HCT116 (cell line): ENCODE data around the gene STIM1. TPM values are rescaled to one million over a fixed set of nuclear protein-coding genes. Genes with fewer than 3 reads are reported as not detected.

ENCODE experiments used
- ATAC-seq: fragments of 200-7000 bp; cut with Tn5 transposase; 2 replicates; pipeline ENCODE4 v1.9.1; 2020; ENCODE audit warnings: mild to moderate bottlenecking, moderate library complexity
- BruUV-seq: library from RNA; stranded (reverse); fragments of 400-500 nt; replicated peaks from 2 replicates; lab custom pipeline; 2021; lab: Mats Ljungman, UMichigan
- CTCF ChIA-PET: fragments of 300-600 bp; sonication (Branson Sonifier 250); formaldehyde crosslinking; loops from one replicate; lab custom pipeline; 2021; ENCODE audit warnings: antibody characterized with exemption; lab: Charles Lee
- POLR2A ChIA-PET: fragments of 300-600, 350-600 bp; sonication (Branson Sonifier 250); formaldehyde crosslinking; loops from one replicate; lab custom pipeline; 2021; ENCODE audit warnings: antibody characterized with exemption; lab: Charles Lee
- RAD21 ChIA-PET, 2 experiments: fragments of 300-600 bp; sonication (Branson Sonifier 250); formaldehyde crosslinking; loops; one replicate each; lab custom pipeline; 2023; ENCODE audit warnings: low total read pairs in 2 of 2; ENCODE audit not compliant: uncharacterized antibody in 2 of 2, unreplicated experiment in 2 of 2, low non-redundant PET in 1 of 2; lab: Charles Lee
- DNase-seq: peaks from one replicate; pipeline ENCODE4 v3.0.0-alpha.2; 2010; ENCODE audit warnings: low read depth, low spot score
- H2AFZ ChIP-seq: fragments of 200-600 bp; shearing (Covaris generic), sonication (generic); 2 replicates; pipeline ENCODE4 v1.6.1; 2017; ENCODE audit warnings: low read depth, mixed run types, mixed read lengths, antibody characterized with exemption, low read length; ENCODE audit not compliant: poor library complexity, severe bottlenecking
- H3K27ac ChIP-seq: 2 replicates; pipeline ENCODE4 v1.5.1; 2012; ENCODE audit warnings: low read depth, low read length
- H3K27me3 ChIP-seq: fragments of 200-600 bp; sonication (generic); 2 replicates; pipeline ENCODE4 v1.6.1; 2016; ENCODE audit warnings: mixed run types, low read length, mixed read lengths; ENCODE audit not compliant: insufficient read depth
- H3K36me3 ChIP-seq, 2 experiments: fragments of 200-500 bp in 1 of 2; fragments of 200-600 bp in 1 of 2; sonication (Bioruptor generic) in 1 of 2; sonication (generic) in 1 of 2; 2 replicates each; pipeline versions ENCODE4 v1.5.1 to v1.6.1; 2014 to 2016; ENCODE audit warnings: low read length in 2 of 2, inconsistent platforms in 1 of 2, mixed read lengths in 1 of 2, mixed run types in 1 of 2; ENCODE audit not compliant: insufficient read depth in 2 of 2, control insufficient read depth in 1 of 2
- H3K4me1 ChIP-seq, 2 experiments: fragments of 200-600 bp in 1 of 2; sonication (generic) in 1 of 2; 2 replicates each; pipeline versions ENCODE4 v1.5.1 to v1.6.1; 2012 to 2017; ENCODE audit warnings: low read length in 2 of 2, inconsistent platforms in 1 of 2, mild to moderate bottlenecking in 1 of 2, mixed read lengths in 1 of 2, mixed run types in 1 of 2, moderate library complexity in 1 of 2; ENCODE audit not compliant: insufficient read depth in 2 of 2, control insufficient read depth in 1 of 2
- H3K4me2 ChIP-seq: fragments of 200-600 bp; sonication (generic); 2 replicates; pipeline ENCODE4 v1.6.1; 2017; ENCODE audit warnings: mixed run types, low read length, mixed read lengths
- H3K4me3 ChIP-seq, 2 experiments: fragments of 200-600 bp in 1 of 2; sonication (generic) in 1 of 2; replicated peaks in 1 of 2; 2 replicates each; pipeline ENCODE4 v1.5.1; 2011 to 2016; ENCODE audit warnings: low read length in 2 of 2, control low read depth in 1 of 2, low read depth in 1 of 2, mild to moderate bottlenecking in 1 of 2, mixed read lengths in 1 of 2, mixed run types in 1 of 2
- H3K79me2 ChIP-seq: fragments of 200-600 bp; sonication (generic); 2 replicates; pipeline ENCODE4 v1.6.1; 2017; ENCODE audit warnings: mild to moderate bottlenecking, mixed run types, low read length, moderate library complexity, mixed read lengths; ENCODE audit not compliant: insufficient read depth
- H3K9ac ChIP-seq: fragments of 200-600 bp; sonication (generic); 2 replicates; pipeline ENCODE4 v1.6.1; 2016; ENCODE audit warnings: low read length, mixed read lengths
- H3K9me2 ChIP-seq: fragments of 200-600 bp; sonication (generic), shearing (Covaris generic); 2 replicates; pipeline ENCODE4 v1.6.1; 2017; ENCODE audit warnings: mixed run types, mild to moderate bottlenecking, moderate library complexity; ENCODE audit not compliant: insufficient read depth
- H3K9me3 ChIP-seq, 2 experiments: fragments of 200-500 bp in 1 of 2; fragments of 200-600 bp in 1 of 2; sonication (Bioruptor generic) in 1 of 2; sonication (generic) in 1 of 2; 2 replicates each; pipeline ENCODE4 v1.6.1; 2014 to 2017; ENCODE audit warnings: low read length in 2 of 2, mixed read lengths in 2 of 2, inconsistent platforms in 1 of 2, low read depth in 1 of 2, mild to moderate bottlenecking in 1 of 2, mixed run types in 1 of 2, moderate library complexity in 1 of 2; ENCODE audit not compliant: control insufficient read depth in 1 of 2, insufficient read depth in 1 of 2
- H4K20me1 ChIP-seq: fragments of 200-600 bp; sonication (generic), shearing (Covaris generic); 2 replicates; pipeline ENCODE4 v1.6.1; 2017; ENCODE audit warnings: mixed run types, mild to moderate bottlenecking, moderate library complexity; ENCODE audit not compliant: insufficient read depth
- ATF3 ChIP-seq: IDR thresholded peaks from 2 replicates; pipeline ENCODE4 v1.6.1; 2012
- CEBPB ChIP-seq: IDR thresholded peaks from 2 replicates; pipeline ENCODE4 v1.6.1; 2012; ENCODE audit warnings: low read depth
- FOSL1 ChIP-seq: IDR thresholded peaks from 2 replicates; pipeline ENCODE4 v1.6.1; 2012; ENCODE audit warnings: low read depth
- JUND ChIP-seq: IDR thresholded peaks from 2 replicates; pipeline ENCODE4 v1.6.1; 2012
- MAX ChIP-seq: IDR thresholded peaks from 2 replicates; pipeline ENCODE4 v1.6.1; 2012
- POLR2AphosphoS5 ChIP-seq: IDR thresholded peaks from 2 replicates; pipeline ENCODE4 v1.6.1; 2011; ENCODE audit warnings: mild to moderate bottlenecking, low read depth, low read length, moderate library complexity
- ZBTB33 ChIP-seq: IDR thresholded peaks from 2 replicates; pipeline ENCODE4 v1.6.1; 2011; ENCODE audit warnings: mild to moderate bottlenecking, low read length, moderate library complexity; ENCODE audit not compliant: insufficient replicate concordance; ENCODE audit errors: extremely low read depth
- ZFX ChIP-seq: fragments of 450-650 bp; IDR thresholded peaks from 2 replicates; pipeline ENCODE4 v1.6.1; 2017
- intact Hi-C: fragments of 100-400 bp; cut with micrococcal nuclease; formaldehyde crosslinking; loops from 2 replicates; pipeline ENCODE4 v1.10.0; 2022
- total RNA-seq: library from RNA; stranded (reverse); gene quantifications from one replicate; pipeline ENCODE4 v1.2.1, GENCODE V29; 2021; ENCODE audit not compliant: unreplicated experiment
- TF ChIP-seq, protein P1 (sequence below), 3 experiments: fragments of 200-600 bp in 1 of 3; sonication (generic) in 1 of 3; IDR thresholded peaks in 2 of 3; conservative IDR thresholded peaks in 1 of 3; 2 replicates each; pipeline ENCODE4 v1.5.1; 2012 to 2017; ENCODE audit warnings: low read depth in 2 of 3, low read length in 2 of 3, antibody characterized with exemption in 1 of 3, borderline replicate concordance in 1 of 3, control low read depth in 1 of 3, mild to moderate bottlenecking in 1 of 3, mixed read lengths in 1 of 3, mixed run types in 1 of 3, moderate library complexity in 1 of 3; ENCODE audit not compliant: insufficient read depth in 1 of 3

STIM1 gene
- total RNA-seq, 1 experiment from 2014 or later = 22.3 TPM

DNA sequence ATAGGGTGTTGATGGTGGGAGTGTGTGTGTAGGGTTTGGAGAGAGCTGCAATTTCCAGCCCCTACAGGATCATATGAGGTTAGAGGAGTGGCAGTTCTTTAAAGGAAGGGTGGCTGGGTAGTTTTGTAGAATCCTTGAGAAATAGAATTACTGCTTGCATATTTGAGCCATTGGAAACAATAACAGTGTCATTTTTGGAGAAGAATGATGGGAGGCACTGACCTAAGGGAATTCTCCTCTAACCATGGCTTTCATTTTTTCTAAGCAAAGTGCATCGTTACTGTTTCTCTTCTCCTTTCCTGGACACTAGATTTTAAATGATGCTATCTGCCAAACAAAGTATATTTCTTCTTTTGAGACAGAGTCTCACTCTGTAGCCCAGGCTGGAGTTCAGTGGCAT, 172.3 kb downstream of the STIM1 start:
- no peaks in the 10 kb centered on the region for H3K27me3 ChIP-seq
- H3K4me2 ChIP-seq = no peak overlapping the region
- RAD21 ChIA-PET = no interaction called here
- H3K4me3 ChIP-seq = no peak overlapping the region
- TF ChIP-seq, protein P1, sequence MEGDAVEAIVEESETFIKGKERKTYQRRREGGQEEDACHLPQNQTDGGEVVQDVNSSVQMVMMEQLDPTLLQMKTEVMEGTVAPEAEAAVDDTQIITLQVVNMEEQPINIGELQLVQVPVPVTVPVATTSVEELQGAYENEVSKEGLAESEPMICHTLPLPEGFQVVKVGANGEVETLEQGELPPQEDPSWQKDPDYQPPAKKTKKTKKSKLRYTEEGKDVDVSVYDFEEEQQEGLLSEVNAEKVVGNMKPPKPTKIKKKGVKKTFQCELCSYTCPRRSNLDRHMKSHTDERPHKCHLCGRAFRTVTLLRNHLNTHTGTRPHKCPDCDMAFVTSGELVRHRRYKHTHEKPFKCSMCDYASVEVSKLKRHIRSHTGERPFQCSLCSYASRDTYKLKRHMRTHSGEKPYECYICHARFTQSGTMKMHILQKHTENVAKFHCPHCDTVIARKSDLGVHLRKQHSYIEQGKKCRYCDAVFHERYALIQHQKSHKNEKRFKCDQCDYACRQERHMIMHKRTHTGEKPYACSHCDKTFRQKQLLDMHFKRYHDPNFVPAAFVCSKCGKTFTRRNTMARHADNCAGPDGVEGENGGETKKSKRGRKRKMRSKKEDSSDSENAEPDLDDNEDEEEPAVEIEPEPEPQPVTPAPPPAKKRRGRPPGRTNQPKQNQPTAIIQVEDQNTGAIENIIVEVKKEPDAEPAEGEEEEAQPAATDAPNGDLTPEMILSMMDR (IDR thresholded peaks at IDR 0.05 in 2 of 3, conservative IDR thresholded peaks at IDR 0.05 in 1 of 3; ENCODE audit: borderline replicate concordance in 1 of 3, insufficient read depth in 1 of 3, low read depth in 2 of 3, low read length in 2 of 3) = no peak
- TF ChIP-seq POLR2AphosphoS5 = no peak
- no peak for TF ChIP-seq CEBPB
- TF ChIP-seq JUND = no peak
- CTCF ChIA-PET = no interaction called here
- intact Hi-C loops = no loop called here
- BruUV-seq = no TSS peak
- H3K79me2 ChIP-seq = no peaks in the 10 kb centered on the region
- POLR2A ChIA-PET = no interaction called here
- ATAC-seq (no peak), DNase-seq (no peak)
- no peak overlapping the region for H2AFZ ChIP-seq
- no peak overlapping the region for H3K27ac ChIP-seq
- no peak overlapping the region for H3K9ac ChIP-seq
- no peaks in the 10 kb centered on the region for H3K9me3 ChIP-seq
- H3K36me3 ChIP-seq = no peaks in the 10 kb centered on the region
- no peaks in the 10 kb centered on the region for H3K4me1 ChIP-seq
- H3K9me2 ChIP-seq = no peaks in the 10 kb centered on the region
- no peaks in the 10 kb centered on the region for H4K20me1 ChIP-seq

DNA sequence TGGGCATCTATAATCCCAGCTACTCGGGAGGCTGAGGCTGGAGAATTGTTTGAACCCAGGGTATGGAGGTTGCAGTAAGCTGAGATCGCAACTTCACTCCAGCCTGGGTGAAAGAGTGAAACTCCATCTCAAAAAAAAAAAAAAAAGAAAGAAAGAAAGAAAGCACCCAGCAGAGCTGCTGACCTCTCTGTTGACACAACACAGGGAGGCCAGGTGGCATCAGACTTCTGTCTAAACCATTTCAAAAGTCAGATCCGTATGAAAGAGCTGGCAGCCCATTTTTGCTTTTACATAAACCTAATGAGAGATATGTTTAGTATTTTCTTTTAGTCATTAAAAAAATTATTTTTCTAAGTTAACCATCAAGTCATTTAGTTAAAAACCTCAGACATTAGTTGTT, 174.7 kb downstream of the STIM1 start:
- Histone ChIP-seq H3K27ac (no peak overlapping the region), H3K36me3 (no peaks in the 10 kb centered on the region), H4K20me1 (no peaks in the 10 kb centered on the region), H3K27me3 (no peaks in the 10 kb centered on the region), H3K79me2 (no peaks in the 10 kb centered on the region), H3K9ac (no peak overlapping the region), H2AFZ (no peak overlapping the region), H3K4me1 (no peaks in the 10 kb centered on the region), H3K9me3 (no peaks in the 10 kb centered on the region), H3K4me2 (no peak overlapping the region), H3K9me2 (no peaks in the 10 kb centered on the region), H3K4me3 (no peak overlapping the region)
- no TSS peak for BruUV-seq
- RAD21 ChIA-PET = no interaction called here
- intact Hi-C loops = no loop called here
- TF ChIP-seq MAX = no peak
- no peak for TF ChIP-seq FOSL1
- no peak for TF ChIP-seq ZFX
- no peak for TF ChIP-seq ATF3
- TF ChIP-seq ZBTB33 = no peak
- DNase-seq = no peak
- CTCF ChIA-PET = no interaction called here
- no peak for ATAC-seq
- POLR2A ChIA-PET = no interaction called here
